ENCODE measurements around the gene CCDC24.

Gene CCDC24

DNA sequence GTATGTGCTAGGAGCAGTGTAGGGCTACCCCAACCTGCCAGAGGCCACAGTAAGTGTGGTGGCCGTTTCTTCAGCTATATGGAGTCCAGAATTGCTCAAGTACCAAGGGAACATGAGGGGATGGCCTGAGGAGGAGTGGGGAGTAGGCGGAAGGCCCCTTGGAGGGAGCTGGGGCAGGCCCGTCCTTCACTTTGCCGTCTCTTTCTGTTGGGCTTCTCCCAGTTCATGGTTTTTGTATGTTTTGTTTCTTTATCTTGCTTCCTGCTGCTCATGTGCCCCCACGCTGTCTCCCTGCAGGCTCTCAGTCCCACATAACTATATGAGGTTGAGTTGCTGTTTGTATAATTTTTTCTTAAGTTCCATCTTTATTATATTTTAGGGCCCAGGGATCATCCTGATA is 27.5 kb upstream of the CCDC24 start:
- no peak for FAIRE-seq

DNA sequence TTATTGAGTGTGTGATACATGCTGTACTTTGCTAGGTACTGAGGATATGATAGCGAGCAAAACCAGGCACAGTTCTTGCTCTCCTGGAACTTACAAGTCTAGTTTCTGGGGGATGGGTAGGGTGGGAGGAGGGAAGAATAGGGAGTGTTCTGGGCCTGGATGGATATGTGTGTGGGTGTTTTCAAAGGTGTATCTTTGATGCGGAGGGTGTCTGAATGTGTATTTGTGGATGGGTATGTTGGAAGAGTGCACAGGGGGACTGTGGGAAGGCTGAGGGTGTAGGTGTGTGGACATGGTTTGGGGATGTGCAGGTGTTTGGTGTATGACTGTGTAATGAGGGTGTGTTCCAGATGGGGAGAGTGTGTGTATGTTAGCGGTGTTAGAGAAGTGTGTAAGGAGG is 26.1 kb upstream of the CCDC24 start:
- FAIRE-seq: no peak

DNA sequence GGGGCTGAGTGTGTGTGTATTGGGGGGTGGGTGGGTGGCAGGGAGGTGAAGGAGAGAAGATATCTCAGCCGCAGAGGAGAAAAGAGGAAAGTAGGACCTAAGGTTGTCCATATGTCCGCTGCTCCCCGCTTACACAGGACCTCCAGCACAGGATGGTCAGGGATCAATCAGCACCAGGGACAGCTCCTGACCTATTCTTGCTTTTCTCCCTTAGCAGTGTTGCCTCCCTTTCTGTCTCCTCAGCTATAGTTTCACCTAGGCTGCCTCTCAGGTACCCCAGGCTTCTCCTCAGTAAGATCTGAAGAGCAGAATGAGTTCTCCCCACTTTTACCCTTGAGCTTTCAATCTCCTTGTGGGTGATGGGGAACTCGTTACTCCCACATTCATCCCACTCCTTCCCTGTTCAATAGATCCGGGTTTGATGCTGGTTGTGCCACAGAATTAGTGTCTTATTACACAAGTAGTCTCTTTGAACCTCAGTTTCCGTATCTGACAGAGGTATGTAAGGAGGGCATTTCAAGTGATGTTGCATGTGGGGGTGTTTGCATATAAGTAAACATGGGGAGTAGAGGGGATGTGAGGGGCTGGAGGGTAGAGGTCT is 23.0 kb upstream of the CCDC24 start:
- FAIRE-seq: no peak

DNA sequence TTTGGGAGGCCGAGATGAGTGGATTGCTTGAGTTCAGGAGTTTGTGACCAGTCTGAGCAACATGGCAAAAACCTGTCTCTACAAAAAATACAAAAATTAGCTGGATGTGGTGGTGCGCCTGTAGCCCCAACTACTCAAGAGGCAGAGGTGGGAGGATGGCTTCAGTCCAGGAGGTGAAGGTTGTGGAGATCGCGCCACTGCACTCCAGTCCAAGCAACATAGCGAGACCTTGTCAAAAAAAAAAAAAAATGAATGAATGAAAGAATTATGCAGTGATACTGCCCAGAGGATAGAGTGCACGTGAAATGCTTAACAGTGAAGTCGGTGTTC is 22.0 kb upstream of the CCDC24 start:
- no peak for FAIRE-seq

DNA sequence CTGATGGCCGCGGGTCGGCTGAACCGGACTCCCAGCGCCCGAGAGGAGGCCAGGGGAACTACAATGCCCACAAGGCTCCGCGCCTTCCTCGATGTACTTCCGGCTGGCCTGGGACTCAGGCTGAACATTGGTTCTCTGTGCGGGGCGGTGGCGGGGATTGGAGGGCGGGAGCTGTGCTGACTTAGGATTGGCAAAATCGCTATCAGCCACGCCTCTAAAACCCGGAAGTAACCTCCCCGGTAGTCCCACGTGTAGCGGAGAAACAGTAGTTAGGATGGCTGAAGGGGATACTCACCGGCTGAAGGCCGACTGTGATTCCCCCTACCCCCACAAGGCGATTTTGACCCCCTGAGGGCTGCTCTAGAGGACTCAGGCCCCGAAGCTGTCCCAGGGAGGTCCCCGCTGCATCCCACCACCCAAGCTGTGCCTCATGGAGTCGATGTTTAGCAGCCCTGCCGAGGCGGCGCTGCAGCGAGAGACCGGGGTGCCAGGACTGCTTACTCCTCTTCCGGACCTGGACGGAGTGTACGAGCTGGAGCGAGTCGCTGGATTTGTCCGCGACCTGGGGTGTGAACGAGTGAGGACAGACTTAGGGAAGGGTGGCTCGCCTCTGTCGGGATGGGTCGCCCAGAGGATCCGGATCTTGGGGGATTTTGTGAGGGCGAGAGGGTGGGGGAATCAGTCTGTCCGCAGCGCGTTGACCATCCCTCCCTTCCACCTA is 21.5 kb upstream of the CCDC24 start, which contains the start of gene DPH2:
Gene DPH2, plus strand, starts transcription at position 265 of the 721 bp plus-strand sequence. Its CDS starts 166 bp downstream, at position 431.
- FAIRE-seq: peak; percentile 82

DNA sequence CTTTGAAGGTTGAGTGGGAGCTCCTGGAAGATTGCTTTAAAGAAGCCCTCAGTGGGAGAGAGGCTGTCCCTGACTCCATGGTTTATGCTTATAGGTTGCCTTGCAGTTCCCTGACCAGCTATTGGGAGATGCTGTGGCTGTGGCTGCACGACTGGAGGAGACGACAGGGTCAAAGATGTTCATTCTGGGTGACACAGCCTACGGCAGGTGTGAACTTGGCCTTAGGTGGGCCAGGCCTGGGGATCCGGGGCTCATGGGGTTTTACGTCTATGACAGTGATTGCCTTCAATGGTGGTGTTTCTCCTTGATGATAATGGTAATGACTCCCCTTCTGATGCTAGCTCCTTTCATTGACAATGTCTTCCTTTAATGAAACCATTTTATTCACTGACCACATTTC is 20.9 kb upstream of the CCDC24 start:
- FAIRE-seq: no peak

DNA sequence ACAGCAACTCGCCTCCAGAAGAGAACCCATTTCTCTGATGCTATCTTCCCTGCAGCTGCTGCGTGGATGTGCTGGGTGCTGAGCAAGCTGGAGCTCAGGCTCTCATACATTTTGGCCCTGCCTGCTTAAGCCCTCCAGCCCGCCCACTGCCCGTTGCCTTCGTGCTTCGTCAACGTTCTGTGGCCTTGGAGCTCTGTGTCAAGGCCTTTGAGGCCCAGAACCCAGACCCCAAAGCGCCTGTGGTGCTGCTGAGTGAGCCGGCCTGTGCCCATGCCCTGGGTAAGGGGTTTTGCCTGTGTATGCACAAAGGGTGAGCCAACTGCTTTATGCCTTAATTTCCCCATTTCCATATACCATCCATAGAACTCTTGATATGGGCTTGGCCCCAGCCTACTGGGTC is 20.5 kb upstream of the CCDC24 start:
- no peak for FAIRE-seq

DNA sequence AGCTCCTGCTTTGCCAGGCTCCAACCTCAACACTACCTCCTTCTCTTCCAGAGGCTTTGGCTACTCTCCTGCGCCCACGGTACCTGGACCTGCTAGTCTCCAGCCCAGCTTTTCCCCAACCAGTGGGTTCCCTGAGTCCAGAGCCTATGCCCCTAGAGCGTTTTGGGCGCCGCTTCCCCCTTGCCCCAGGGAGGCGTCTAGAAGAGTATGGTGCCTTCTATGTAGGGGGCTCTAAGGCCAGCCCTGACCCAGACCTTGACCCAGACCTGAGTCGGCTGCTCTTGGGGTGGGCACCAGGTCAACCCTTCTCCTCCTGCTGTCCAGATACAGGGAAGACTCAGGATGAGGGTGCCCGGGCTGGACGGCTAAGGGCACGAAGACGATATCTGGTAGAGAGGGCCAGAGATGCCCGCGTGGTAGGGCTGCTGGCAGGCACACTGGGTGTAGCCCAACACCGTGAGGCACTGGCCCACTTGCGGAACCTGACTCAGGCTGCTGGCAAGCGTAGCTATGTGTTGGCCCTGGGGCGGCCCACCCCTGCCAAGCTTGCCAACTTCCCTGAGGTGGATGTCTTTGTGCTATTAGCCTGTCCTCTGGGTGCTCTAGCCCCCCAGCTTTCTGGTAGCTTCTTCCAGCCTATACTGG is 19.9 kb upstream of the CCDC24 start:
- FAIRE-seq: no peak

DNA sequence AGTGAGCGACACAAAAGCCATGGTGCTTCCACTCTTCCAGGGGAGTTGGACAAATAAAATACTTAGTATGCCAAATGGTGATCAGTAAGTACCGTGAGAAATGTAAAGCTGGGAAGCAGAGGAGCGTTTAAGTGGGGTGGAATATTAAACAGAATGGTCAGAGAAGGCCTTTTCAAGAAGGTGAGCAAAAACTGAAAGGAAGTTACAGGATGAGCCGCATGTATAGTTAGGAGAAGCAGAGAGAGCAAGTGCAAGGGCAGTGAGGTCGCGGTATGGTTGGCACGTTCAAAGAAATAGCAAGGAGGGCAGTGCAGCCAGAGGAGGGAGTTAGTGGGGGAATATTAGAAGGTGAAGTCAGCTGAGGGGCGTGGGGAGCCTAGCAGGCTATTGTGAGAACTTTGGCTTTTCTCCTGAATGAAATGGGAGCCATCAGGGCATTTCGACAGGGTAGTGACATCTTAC is 17.4 kb upstream of the CCDC24 start:
- no peak for FAIRE-seq

DNA sequence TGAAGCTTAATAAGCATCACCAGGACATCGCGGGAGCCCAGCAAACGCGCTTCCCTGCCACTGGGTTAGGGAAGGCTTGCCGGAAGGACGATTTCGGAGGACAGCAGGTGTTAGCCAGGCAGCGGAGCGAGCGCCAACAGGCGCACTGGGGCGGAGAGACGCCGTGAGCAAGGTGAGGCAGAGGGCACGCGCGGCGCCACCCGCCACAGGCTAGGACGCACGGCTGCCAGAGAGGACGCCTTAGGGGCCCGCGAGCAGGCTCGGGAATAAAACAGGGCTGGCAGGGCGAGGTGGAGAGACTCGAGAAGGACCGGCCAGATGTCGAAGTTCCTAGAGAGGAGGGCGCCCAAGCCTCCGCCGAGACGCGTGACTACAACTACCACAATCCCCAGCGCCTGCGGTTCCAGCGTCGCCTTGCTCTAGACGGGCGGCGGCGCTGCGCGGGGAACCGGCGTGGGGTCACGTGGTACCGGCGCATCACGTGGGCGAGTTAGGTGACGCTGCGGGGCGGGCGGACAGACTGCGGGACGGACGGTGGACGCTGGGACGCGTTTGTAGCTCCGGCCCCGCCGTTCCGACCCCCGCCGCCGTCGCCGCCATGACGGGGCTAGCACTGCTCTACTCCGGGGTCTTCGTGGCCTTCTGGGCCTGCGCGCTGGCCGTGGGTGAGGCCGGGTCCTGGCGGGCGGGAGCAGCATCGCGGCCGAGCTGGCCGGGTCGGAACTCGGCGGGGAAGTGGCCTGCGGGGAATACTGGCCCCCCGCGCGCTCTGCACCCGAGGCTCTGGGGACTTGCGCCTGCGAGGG is 16.8 kb upstream of the CCDC24 start, which contains the start of gene ATP6V0B:
Gene ATP6V0B, plus strand, starts transcription at position 518 of the 806 bp plus-strand sequence. Its CDS starts 81 bp downstream, at position 599.
- FAIRE-seq: no peak

DNA sequence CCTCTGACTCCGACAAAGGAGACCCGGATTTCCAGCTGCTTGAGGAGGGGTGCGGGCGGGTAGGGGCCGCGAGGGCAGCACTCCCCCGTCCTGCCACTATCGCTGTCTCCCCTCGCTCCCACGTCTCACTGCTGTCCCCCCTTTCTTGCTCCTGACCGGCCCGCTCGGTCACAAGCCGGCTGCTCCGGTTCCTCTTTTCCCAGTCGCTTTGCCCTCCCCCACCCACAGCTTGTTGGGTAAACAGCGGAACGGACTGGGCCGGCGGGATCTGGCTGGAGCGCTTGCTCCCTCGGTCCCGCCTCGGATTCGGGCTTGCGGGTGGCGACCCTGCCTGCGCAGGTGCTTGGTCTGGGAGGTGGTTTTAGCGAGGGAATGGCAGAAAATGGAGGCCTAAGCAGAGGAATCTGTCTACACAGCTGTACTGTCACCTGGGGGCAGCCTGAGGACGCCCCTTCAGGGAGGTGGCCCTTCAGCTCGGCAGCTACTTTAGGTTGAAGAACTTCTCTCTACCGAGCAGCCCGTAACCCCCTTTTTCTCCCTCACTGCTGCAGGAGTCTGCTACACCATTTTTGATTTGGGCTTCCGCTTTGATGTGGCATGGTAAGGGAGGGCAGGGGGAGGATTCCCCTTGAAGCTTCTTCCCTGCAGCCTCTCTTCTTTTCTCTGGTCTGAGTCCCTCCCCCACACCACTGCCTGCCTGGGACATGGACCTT is 16.0 kb upstream of the CCDC24 start:
- FAIRE-seq: no peak

DNA sequence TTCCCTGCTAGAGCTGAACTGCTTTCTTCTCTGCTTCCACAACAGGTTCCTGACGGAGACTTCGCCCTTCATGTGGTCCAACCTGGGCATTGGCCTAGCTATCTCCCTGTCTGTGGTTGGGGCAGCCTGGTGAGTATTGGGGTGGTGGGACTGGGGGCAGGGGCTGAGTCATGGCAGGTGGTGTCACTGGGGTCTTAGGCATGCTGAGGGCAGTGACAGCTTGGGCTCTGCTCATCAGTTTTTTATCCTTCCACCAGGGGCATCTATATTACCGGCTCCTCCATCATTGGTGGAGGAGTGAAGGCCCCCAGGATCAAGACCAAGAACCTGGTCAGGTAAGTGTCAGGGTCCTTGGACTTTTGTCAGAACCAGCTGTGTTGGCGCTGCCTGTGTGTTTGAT is 15.4 kb upstream of the CCDC24 start:
- no peak for FAIRE-seq

DNA sequence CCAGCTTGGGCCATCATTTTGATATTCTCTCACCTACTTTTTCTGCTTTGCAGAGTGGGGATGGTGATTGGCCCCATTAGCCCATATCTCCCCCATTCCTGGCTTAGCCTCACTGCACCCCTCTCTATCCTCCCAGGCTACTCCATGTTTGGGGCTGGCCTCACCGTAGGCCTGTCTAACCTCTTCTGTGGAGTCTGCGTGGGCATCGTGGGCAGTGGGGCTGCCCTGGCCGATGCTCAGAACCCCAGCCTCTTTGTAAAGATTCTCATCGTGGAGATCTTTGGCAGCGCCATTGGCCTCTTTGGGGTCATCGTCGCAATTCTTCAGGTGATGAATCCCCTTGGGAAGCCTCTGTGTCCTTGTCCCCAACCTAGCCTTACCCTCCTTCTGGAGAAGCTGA is 14.5 kb upstream of the CCDC24 start:
- FAIRE-seq: no peak

DNA sequence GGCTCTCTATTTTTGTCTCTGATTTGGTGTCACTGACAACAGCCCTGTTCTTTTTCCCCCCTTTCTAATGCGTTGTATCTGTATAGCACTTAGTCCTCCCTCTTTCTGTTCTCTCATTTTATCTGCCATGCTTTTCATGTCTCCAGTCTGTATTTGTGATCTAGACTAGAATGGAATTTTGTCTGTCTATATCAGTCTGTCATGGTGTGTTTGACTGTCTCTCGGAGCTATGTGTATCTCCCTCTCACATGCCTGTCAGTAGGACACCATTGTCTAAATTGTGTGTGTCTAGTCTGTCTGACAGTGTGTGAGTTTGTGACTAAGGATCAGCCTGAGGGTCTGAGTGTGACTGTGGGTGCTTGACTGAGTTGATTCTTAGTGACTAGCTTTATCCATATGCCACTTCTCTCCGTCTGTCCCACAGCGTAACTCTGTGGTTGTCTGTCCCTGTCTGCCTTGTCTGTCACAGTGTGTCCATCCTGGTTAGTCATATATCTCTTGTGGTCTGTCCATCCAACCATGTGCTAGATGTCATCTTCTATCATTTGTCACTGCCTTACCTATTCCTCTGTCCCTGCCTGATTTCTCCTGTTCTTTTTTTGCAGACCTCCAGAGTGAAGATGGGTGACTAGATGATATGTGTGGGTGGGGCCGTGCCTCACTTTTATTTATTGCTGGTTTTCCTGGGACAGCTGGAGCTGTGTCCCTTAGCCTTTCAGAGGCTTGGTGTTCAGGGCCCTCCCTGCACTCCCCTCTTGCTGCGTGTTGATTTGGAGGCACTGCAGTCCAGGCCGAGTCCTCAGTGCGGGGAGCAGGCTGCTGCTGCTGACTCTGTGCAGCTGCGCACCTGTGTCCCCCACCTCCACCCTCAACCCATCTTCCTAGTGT is 13.8 kb upstream of the CCDC24 start:
- FAIRE-seq: no peak

DNA sequence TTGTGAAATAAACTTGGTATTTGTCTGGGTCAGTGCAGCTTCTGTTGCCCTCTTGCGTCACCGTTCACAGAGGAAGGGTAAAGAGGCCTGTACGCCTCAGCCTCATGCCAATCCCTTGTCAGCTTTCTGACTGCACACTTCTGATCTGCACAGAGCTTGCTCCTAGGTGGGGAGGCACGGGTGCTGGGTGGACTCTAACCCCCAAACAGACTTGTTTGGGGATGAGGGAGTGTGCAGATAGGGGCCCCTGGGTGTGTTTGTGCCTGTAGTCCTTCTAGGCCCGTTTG is 13.2 kb upstream of the CCDC24 start:
- no peak for FAIRE-seq

DNA sequence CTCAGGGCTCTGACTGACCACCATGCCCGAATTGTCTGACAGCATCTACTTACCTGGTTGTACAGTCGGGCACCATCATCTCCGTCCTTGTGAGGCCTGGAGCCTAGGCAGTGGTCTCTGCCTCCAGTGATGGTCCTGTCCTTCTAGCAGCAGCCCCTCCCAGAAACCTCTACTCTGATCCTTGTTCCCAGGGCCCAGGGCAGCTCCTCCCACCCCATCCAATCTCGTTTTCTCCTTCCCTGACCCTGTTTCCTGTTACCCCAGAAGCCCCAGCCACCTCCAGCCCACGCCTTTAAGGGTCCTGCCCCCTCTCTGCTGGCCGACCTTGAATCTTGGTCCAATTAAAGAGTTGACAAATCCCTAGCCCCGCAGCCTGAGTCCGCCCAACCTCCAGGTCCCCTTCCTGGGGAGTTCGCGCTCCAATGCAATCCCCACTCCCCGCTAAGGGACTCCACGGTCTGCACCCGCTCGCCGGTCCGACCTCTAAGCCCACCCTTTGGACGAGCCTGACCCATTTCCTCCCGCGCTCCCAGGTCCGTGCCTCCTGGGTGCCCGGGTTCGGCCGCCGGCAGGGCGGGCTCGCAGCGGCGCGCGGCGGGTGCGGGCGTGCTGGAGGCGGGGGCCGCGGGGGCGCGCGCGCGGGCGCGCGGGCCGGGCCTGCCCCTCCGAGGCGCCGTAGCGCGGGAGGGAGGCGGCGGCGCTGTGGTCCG is 12.7 kb upstream of the CCDC24 start, which contains the start of gene B4GALT2:
Gene B4GALT2, plus strand, starts transcription at position 660 of the 710 bp plus-strand sequence. CDS start 1,951 bp downstream, outside the sequence.
- no peak for FAIRE-seq

DNA sequence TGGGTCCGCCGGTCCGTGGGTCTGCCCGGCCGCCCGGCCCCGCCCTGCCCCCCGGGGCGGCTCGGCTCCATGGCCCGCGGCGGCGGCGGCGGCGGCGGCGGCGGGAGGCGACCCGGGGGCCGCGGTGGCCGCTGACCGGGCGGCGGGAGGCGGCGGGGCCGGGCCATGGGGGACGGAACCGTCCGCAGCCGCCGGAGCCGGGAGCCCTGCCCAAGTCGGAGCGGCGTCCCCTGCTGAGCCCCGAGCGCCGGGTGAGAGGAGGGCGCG is 12.2 kb upstream of the CCDC24 start:
- no peak for FAIRE-seq

DNA sequence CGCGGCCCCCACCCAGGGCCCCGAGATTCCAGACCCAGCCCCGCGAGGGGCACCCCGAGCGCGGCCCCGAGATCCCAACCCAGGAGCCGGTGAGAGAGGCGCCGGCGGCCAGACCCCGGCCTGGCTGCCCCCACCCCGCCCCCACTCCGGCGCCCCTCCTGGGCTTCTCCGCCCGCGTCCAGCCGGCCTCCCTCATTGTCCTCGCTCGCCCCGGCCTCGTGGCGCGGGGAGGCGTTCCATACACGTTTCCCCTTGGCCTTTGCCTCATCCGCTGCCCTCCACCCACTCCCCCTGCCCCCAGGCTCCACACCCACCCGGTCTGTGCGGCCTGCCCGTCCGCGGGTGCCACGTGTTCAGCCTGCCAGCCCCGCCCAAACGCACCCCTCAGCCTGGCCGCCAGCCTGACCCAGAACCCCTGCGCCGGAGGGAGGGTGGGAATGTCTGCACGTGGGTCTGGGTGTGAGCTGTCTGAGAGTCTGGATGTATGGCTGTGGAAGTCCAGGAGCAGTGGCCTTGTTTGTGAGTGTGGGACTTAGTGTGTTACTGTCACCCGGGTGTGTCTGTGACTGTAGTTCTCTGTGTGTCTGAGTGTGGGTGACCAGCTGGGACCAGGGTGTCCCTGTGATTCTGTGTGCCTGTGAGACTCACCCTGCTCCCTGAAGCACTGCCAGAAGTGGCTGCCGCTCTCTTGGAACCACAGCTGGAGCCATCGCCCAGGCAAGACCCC is 11.7 kb upstream of the CCDC24 start:
- FAIRE-seq: no peak

DNA sequence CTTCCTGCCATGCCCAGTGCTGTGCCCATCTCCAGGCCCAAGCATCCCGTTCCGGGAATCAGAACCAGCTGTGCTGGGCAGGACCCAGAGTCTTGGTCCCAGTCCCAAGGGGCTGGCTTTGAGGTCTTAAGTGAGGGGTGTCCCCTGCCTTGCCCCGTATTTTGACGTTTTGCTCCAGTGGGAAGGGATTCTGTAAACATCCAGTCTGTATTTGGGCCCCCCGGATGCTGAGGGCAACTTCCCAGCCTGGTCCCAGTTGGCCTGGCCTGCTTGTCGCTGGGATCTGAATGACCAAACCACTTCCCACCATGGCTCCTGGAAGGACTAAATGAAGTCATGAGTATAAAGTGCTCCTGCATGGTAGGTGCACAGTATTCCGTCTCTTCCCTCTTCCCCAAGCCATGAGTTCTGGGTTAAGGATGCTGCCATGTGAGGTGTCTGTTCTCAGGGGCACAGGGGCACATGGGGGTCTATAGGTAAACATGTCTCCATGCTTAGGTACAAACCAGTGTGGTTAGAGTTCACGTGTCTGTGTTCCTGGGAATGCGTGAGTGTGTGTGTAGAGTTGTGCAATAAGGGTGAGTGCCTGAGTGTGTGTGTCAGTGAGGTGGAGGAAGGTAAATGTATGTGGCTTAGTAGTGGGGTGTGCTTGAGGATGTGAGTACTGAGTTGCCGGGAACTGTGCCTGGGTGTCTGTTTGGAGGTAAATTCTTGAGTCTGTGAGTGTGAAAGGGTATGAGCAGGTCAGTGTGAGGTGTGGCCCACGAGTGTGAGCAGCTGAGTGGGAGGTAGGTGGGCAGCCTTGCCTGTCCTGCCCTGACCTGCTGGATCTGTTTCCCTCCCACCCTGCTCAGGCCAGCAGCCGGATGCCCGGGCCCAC is 10.9 kb upstream of the CCDC24 start:
- FAIRE-seq: no peak

DNA sequence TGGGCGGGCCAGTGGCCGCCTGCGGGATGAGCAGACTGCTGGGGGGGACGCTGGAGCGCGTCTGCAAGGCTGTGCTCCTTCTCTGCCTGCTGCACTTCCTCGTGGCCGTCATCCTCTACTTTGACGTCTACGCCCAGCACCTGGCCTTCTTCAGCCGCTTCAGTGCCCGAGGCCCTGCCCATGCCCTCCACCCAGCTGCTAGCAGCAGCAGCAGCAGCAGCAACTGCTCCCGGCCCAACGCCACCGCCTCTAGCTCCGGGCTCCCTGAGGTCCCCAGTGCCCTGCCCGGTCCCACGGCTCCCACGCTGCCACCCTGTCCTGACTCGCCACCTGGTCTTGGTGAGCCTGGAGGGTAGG is 10.3 kb upstream of the CCDC24 start:
- FAIRE-seq: no peak

All from TTC549 (cell line).